Naive B cell (primary cell): ENCODE data around the gene MYO3B. TPM values are rescaled to one million over a fixed set of nuclear protein-coding genes. Genes with fewer than 3 reads are reported as not detected.

Experiments used
- ATAC-seq, 2 donors: fragments of 150-1000 bp; cut with Tn5 transposase; 2 replicates each; pipeline ENCODE4 v1.10.0; 2021; ENCODE audit warnings: low read depth in 2 of 2, mild to moderate bottlenecking in 2 of 2, moderate library complexity in 2 of 2
- DNase-seq: peaks from one replicate; pipeline ENCODE4 v3.0.0; 2022
- H3K27ac Mint-ChIP-seq, 6 donors: one replicate each; pipeline ENCODE4 v1.8.0; 2020 to 2022; ENCODE audit warnings: mild to moderate bottlenecking in 6 of 6, mixed read lengths in 6 of 6, moderate library complexity in 5 of 6, inconsistent platforms in 2 of 6
- H3K27me3 Mint-ChIP-seq, 3 donors: one replicate each; pipeline ENCODE4 v1.8.0; 2021 to 2022; ENCODE audit warnings: mixed read lengths in 3 of 3, mild to moderate bottlenecking in 1 of 3
- H3K36me3 Mint-ChIP-seq, 2 donors: one replicate each; pipeline ENCODE4 v1.8.0; 2020 to 2022; ENCODE audit warnings: mixed read lengths in 2 of 2, inconsistent platforms in 1 of 2, mild to moderate bottlenecking in 1 of 2
- H3K4me1 Mint-ChIP-seq, 3 donors: one replicate each; pipeline ENCODE4 v1.8.0; 2020 to 2022; ENCODE audit warnings: mixed read lengths in 3 of 3, inconsistent platforms in 1 of 3, mild to moderate bottlenecking in 1 of 3, moderate library complexity in 1 of 3
- H3K4me3 Mint-ChIP-seq, 8 donors: one replicate each; pipeline ENCODE4 v1.8.0; 2020 to 2022; ENCODE audit warnings: mild to moderate bottlenecking in 8 of 8, mixed read lengths in 8 of 8, moderate library complexity in 8 of 8, inconsistent platforms in 2 of 8
- H3K9me3 Mint-ChIP-seq, 7 donors: one replicate each; pipeline ENCODE4 v1.8.0; 2020 to 2022; ENCODE audit warnings: mixed read lengths in 7 of 7, mild to moderate bottlenecking in 5 of 7, inconsistent platforms in 2 of 7, moderate library complexity in 1 of 7
- polyA plus RNA-seq, 6 donors: library from polyadenylated mRNA; unstranded; fragments of 300-500 nt; fragmentation: Illumina TruSeq; gene quantifications; one replicate each; pipeline ENCODE4 v1.2.3, GENCODE V29; 2021; ENCODE audit warnings: low read depth in 6 of 6

MYO3B gene
- polyA plus RNA-seq, 6 donors from 2014 or later = not detected

DNA sequence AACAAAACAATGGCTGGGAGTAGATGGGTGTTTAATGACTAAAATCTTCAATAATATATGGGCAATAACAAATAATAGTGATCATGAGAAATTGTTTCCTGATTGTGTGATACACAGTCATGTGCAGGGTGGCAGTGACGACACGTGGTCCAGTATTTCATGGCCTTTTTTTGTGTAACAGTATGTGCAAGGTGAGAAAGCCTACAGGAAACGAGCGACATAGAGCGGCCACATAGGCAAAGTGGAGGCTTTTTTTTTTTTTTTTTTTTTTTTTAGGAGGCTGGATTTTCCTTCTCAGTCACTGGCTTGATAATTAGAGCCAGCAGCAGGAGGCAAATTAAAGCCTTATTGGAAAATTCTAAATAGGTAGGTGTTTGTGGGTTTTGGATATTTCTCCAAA lies 123.7 kb downstream of the MYO3B start:
- DNase-seq = no peak
- H3K27ac Mint-ChIP-seq = no peak overlapping the region
- no peaks in the 10 kb centered on the region for H3K4me1 Mint-ChIP-seq
- ATAC-seq = no peak
- H3K36me3 Mint-ChIP-seq = no peaks in the 10 kb centered on the region
- peaks cover 0 to 1% (median 0%) of the 10 kb centered on the region in 7 donors for H3K9me3 Mint-ChIP-seq
- H3K27me3 Mint-ChIP-seq = no peaks in the 10 kb centered on the region
- no peak overlapping the region for H3K4me3 Mint-ChIP-seq

DNA sequence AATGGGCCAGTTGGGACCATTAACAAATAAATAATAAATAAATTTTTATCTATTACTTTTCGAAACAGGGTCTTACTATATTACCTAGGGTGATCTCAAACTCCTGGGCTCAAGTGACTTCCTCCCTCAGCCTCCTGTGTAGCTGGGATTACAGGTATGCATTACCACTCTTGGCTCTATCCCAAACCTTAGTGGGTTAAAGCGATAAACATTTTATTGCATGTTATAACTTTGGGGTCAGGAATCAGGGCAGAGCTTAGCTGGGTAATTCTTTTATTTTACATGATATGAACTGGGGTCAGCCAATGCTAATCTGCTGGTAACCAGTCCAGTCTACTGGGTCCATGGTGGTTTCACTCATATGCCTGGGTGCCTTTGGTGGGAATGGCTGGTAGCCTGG lies 127.8 kb downstream of the MYO3B start:
- Mint-ChIP-seq H3K4me3 (no peak overlapping the region), H3K36me3 (no peaks in the 10 kb centered on the region), H3K27me3 (no peaks in the 10 kb centered on the region), H3K9me3 (no peaks in the 10 kb centered on the region), H3K27ac (no peak overlapping the region), H3K4me1 (no peaks in the 10 kb centered on the region)
- ATAC-seq = no peak
- DNase-seq = no peak

DNA sequence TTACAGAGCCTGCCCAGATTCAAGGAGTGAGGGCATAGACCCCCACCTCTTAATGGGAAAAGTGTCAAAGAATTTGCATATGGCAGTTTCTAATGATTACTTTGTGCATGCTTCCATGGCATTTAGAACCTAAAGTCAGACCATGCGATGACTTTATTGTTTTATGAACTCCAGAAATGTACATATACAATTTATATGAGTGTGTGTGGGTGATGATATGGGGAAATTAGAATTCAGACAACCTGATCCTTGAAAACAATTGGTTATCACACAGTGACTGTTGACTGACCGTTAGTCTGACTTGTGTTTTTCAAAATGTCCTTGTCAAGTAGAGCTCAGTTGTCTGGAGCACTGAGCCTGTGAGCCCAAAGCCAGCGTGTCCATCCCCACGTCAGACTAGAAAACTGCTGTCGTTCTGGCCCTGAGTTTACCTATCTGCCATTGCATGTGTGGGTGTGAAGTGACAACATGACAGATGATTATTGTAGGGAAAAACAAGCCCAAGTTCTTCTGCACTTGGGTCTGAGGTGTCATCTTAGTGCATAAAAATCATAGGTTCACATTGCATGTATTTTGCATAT lies 128.4 kb downstream of the MYO3B start:
- no peak for ATAC-seq
- Mint-ChIP-seq H3K9me3 (no peaks in the 10 kb centered on the region), H3K4me1 (no peaks in the 10 kb centered on the region), H3K4me3 (no peak overlapping the region), H3K27me3 (no peaks in the 10 kb centered on the region), H3K27ac (no peak overlapping the region), H3K36me3 (no peaks in the 10 kb centered on the region)
- DNase-seq = no peak

DNA sequence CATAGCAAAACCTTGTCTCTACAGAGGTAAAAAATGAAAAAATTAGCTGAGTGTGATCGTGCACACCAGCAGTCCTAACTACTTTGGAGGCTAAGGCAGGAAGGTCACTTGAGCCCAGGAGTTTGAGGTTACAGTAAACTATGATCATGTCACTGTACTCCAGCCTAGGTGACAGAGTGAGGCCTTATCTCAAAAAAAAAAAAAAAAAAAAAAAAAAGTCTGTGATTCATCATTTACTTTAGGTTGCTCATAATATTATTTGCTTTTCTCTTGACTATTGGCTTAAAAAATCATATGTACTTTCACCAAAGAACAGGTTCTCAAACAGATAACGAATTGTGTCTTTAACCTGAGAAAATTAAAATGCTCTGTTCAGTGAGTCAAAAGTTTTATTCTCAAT lies 129.1 kb downstream of the MYO3B start:
- H3K36me3 Mint-ChIP-seq = no peaks in the 10 kb centered on the region
- no peak for ATAC-seq
- H3K4me1 Mint-ChIP-seq = no peaks in the 10 kb centered on the region
- no peak overlapping the region for H3K27ac Mint-ChIP-seq
- H3K4me3 Mint-ChIP-seq = no peak overlapping the region
- H3K27me3 Mint-ChIP-seq = no peaks in the 10 kb centered on the region
- DNase-seq = no peak
- H3K9me3 Mint-ChIP-seq = no peaks in the 10 kb centered on the region

GRCh38 chr2:170307555-170308351 lies 129.8 kb downstream of the MYO3B start:
- no peak overlapping the region for H3K4me3 Mint-ChIP-seq
- H3K27ac Mint-ChIP-seq = peak overlapping the region in 1 of 6 donors; percentile 76
- ATAC-seq (no peak), DNase-seq (no peak)
- H3K9me3 Mint-ChIP-seq = no peaks in the 10 kb centered on the region
- no peaks in the 10 kb centered on the region for H3K36me3 Mint-ChIP-seq
- no peaks in the 10 kb centered on the region for H3K4me1 Mint-ChIP-seq
- no peaks in the 10 kb centered on the region for H3K27me3 Mint-ChIP-seq

GRCh38 chr2:170310876-170311502 lies 133.0 kb downstream of the MYO3B start:
- H3K4me1 Mint-ChIP-seq = no peaks in the 10 kb centered on the region
- DNase-seq (no peak), ATAC-seq (no peak)
- no peaks in the 10 kb centered on the region for H3K27me3 Mint-ChIP-seq
- H3K4me3 Mint-ChIP-seq = no peak overlapping the region
- no peaks in the 10 kb centered on the region for H3K9me3 Mint-ChIP-seq
- no peaks in the 10 kb centered on the region for H3K36me3 Mint-ChIP-seq
- H3K27ac Mint-ChIP-seq = no peak overlapping the region

DNA sequence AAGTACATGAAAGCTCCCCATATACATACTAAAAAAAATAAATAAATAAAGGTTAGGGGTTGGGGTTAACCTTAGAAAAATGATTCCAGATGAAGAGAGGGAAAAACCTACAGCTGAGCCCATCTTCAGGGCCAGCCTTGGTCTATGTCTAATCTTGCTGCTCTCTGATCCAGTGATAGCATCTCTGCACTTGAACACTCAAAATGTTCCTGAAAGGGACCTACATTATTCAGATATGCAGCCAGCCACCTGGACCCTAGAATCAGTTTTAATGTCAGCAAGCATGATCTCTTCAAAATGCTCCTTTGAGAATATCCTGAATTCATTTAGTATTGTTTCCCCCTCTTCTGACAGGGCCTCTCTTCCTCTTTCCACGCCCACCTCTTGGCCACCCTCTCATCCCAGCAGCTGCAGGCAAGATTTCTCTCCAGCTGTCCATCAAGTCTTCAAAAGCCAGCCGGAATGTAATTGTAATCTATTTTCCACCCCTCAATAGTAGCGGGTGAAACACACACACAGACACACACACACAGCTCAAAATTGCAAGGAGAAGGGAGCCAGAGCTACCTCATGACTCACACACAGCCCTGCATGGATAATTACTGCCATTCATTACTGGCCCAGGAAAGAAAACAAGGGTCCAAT lies 135.5 kb downstream of the MYO3B start:
- Mint-ChIP-seq H3K9me3 (peaks cover 0 to 3% (median 0%) of the 10 kb centered on the region in 7 donors), H3K4me1 (no peaks in the 10 kb centered on the region), H3K27me3 (peaks cover 0 to 5% (median 0%) of the 10 kb centered on the region in 3 donors), H3K4me3 (no peak overlapping the region), H3K27ac (no peak overlapping the region), H3K36me3 (peaks cover 0 to 3% of the 10 kb centered on the region in 2 donors)
- ATAC-seq = no peak
- DNase-seq = no peak

GRCh38 chr2:170313992-170314348 lies 136.0 kb downstream of the MYO3B start:
- H3K27ac Mint-ChIP-seq = no peak overlapping the region
- peaks cover 0 to 6% of the 10 kb centered on the region in 2 donors for H3K36me3 Mint-ChIP-seq
- peaks cover 0 to 6% (median 0%) of the 10 kb centered on the region in 7 donors for H3K9me3 Mint-ChIP-seq
- no peaks in the 10 kb centered on the region for H3K4me1 Mint-ChIP-seq
- H3K4me3 Mint-ChIP-seq = no peak overlapping the region
- ATAC-seq (no peak), DNase-seq (no peak)
- peaks cover 0 to 8% (median 0%) of the 10 kb centered on the region in 3 donors for H3K27me3 Mint-ChIP-seq

GRCh38 chr2:170314744-170315447 lies 136.9 kb downstream of the MYO3B start:
- ATAC-seq (no peak), DNase-seq (no peak)
- peaks cover 6% of the 10 kb centered on the region in 2 donors for H3K36me3 Mint-ChIP-seq
- no peaks in the 10 kb centered on the region for H3K4me1 Mint-ChIP-seq
- peaks cover 0 to 8% (median 0%) of the 10 kb centered on the region in 3 donors for H3K27me3 Mint-ChIP-seq
- no peak overlapping the region for H3K27ac Mint-ChIP-seq
- H3K9me3 Mint-ChIP-seq = peaks cover 0 to 11% (median 6%) of the 10 kb centered on the region in 7 donors
- H3K4me3 Mint-ChIP-seq = no peak overlapping the region

DNA sequence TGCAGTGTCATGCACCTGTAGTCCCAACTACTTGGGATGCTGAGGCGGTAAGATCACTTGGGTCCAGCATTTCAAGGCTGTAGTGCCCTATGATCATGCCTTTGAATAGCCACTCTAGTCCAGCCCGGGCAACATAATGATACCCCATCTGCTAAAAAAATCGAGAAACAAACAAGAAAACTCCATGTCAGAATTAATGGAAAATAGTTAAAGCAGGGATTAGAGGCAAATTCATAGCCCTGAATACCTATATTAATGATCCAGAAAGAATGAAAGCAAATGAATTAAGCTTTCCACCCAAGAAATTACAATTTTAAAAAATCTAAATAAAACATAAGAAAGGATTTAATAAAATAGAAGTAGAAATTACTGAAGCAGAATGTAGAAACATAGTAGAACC lies 143.0 kb downstream of the MYO3B start:
- no peak for ATAC-seq
- H3K36me3 Mint-ChIP-seq = peaks cover 6% of the 10 kb centered on the region in 2 donors
- H3K27me3 Mint-ChIP-seq = peaks cover 0 to 8% (median 0%) of the 10 kb centered on the region in 3 donors
- H3K9me3 Mint-ChIP-seq = peaks cover 0 to 30% (median 8%) of the 10 kb centered on the region in 7 donors
- no peak for DNase-seq
- H3K4me1 Mint-ChIP-seq = no peaks in the 10 kb centered on the region
- H3K4me3 Mint-ChIP-seq = no peak overlapping the region
- H3K27ac Mint-ChIP-seq = no peak overlapping the region

- H3K27me3 Mint-ChIP-seq = peaks cover 0 to 8% (median 0%) of the 10 kb centered on the region in 3 donors
- ATAC-seq (no peak), DNase-seq (no peak)
- peak overlapping the region in 1 of 6 donors; percentile 2 for H3K27ac Mint-ChIP-seq
- peaks cover 0 to 30% (median 8%) of the 10 kb centered on the region in 7 donors for H3K9me3 Mint-ChIP-seq
- no peaks in the 10 kb centered on the region for H3K4me1 Mint-ChIP-seq
- no peak overlapping the region for H3K4me3 Mint-ChIP-seq
- peaks cover 6% of the 10 kb centered on the region in 2 donors for H3K36me3 Mint-ChIP-seq
These were observed 143.6 kb downstream of the MYO3B start for GRCh38 chr2:170321526-170321925.

GRCh38 chr2:170322140-170322766 lies 144.3 kb downstream of the MYO3B start:
- Mint-ChIP-seq H3K9me3 (peaks cover 0 to 30% (median 8%) of the 10 kb centered on the region in 7 donors), H3K4me3 (no peak overlapping the region), H3K4me1 (no peaks in the 10 kb centered on the region), H3K27ac (no peak overlapping the region), H3K27me3 (peaks cover 0 to 8% (median under 1%) of the 10 kb centered on the region in 3 donors), H3K36me3 (peaks cover 6% of the 10 kb centered on the region in 2 donors)
- no peak for ATAC-seq
- DNase-seq = no peak

GRCh38 chr2:170323743-170324142 lies 145.8 kb downstream of the MYO3B start:
- Mint-ChIP-seq H3K27ac (no peak overlapping the region), H3K36me3 (peaks cover 0 to 6% of the 10 kb centered on the region in 2 donors), H3K9me3 (peaks cover 0 to 30% (median 8%) of the 10 kb centered on the region in 7 donors), H3K4me3 (no peak overlapping the region), H3K4me1 (no peaks in the 10 kb centered on the region), H3K27me3 (peaks cover 0 to 4% (median under 1%) of the 10 kb centered on the region in 3 donors)
- no peak for DNase-seq
- ATAC-seq = no peak
